GM19240 (cell line): ENCODE results near the gene PHACTR2.
"Not testable (repeated sequence)": the region's sequence is repeated elsewhere in the genome, so short reads cannot be mapped to it uniquely, and the experiment has no call there.

Experiments
- DNase-seq: peaks from one replicate; pipeline ENCODE4 v3.0.0; 2011; ENCODE audit warnings: low spot score; ENCODE audit not compliant: insufficient read length

PHACTR2 gene

GRCh38 chr6:143765422-143766184 lies 87.8 kb downstream of the PHACTR2 start:
- no peak for DNase-seq

- DNase-seq = no peak
These were observed 88.4 kb downstream of the PHACTR2 start for GRCh38 chr6:143766185-143766553.

GRCh38 chr6:143767433-143767832 lies 89.7 kb downstream of the PHACTR2 start:
- DNase-seq = no peak

- DNase-seq = no peak
These were observed 94.6 kb downstream of the PHACTR2 start for GRCh38 chr6:143772116-143773086.

DNA sequence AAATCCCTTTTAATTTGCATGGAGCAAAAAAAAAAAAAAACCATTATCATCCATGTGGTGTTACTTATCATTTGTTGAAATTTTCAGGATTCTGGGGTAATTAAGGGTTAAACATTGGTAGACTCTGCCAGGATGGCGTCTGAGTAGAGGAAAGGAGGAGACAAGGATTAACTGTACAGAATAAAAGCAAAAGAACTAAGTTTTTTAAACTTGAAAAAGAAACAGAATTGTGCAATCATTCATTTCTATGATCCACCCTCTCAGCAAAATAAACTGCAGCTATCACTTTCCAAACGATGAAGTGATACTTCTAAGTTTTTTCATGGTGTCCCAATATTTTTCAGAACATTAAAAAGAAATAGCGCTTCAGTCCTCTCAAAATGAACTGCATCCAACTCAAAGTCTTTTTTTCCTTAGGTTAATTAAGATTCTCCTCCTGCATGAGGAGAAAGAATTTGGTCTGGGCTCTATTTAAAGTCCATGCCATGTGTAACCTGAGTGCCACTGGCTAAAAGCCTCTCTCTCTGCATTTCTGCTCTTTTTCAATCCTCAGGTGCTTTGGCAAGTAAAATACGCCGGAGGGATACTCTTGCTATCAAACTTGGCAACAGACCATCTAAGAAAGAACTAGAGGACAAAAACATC lies 95.9 kb downstream of the PHACTR2 start:
- no peak for DNase-seq

DNA sequence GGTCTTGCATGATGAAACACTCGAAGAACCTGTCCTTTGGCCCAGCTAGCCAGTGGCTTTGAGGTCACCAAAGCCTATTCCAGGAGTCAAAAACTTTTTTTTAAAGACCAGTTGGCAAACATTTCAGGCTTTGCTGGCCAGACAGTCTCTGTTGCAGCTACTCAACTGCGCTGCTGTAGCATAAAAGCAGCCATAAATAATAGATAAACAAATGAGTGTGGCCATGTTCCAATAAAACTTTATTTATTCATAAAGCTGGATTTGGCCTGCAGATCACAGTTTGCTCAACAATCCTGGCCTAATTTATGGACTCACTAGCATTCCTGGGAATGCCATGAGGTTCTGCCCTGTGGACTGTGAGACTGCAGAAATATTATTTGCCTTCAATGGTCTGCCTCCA lies 96.6 kb downstream of the PHACTR2 start:
- DNase-seq = no peak

DNA sequence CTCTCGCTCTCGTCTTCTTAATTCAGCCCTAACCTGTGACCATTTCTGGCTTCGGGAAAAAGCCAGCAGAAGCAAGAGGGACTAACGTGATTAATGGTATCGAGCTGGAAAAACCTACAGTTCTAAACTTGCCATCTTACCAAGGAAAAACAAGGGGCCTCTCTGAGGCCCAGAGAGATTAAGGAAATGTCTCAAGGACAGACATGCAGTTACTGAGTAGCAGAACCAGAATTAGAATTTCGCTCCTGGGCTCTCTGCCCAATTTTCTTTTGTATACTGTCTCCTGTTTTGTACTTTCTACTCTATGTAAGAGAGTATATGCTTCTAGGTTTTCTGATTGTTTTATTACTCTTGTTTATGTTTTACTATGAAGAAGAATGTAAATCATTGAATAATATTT lies 97.6 kb downstream of the PHACTR2 start:
- no peak for DNase-seq

DNA sequence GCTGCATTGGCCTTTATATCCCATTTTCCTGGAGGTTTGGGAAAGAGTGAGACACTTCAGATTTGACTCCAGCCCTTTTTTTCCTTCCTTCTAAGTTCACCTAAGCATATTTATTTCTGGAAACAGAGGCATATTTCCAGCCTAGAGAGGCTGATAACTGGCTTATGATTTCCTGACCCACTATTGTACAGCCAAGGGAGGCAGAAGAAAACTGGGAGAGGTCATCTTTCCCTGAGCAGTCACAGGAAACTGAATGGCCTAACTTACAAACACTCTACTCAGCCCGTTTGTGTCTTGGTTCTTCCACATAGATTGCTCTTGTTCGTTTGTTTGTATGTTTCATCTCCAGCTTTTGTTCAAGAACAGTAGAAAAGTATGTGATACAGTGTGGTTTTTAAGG lies 101.2 kb downstream of the PHACTR2 start:
- DNase-seq = no peak

GRCh38 chr6:143782481-143782880 lies 104.7 kb downstream of the PHACTR2 start:
- no peak for DNase-seq

GRCh38 chr6:143783077-143783476 lies 105.3 kb downstream of the PHACTR2 start:
- DNase-seq = no peak

DNA sequence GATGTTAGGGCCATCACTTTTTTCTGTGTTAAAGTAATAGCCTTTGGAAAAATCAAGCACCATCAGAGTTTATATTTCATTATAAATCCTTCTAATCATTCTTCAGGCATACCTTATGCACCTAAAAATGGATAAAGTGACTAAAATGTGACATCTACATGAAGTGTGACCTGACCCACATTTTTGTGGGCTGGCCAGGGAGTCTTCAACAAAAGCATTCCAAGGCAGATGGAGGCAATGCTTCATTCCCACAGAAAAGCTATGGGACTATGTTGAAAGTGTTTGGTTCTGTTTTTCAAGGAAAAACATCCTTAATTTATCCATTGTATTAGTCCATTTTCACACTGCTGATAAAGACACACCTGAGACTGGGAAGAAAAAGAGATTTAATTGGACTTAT lies 106.6 kb downstream of the PHACTR2 start:
- DNase-seq = no peak

- DNase-seq = not testable (repeated sequence)
These were observed 108.6 kb downstream of the PHACTR2 start for GRCh38 chr6:143786371-143786770.

- DNase-seq = no peak
These were observed 114.9 kb downstream of the PHACTR2 start for GRCh38 chr6:143792402-143793279.

- no peak for DNase-seq
These were observed 115.5 kb downstream of the PHACTR2 start for GRCh38 chr6:143793280-143793619.

- DNase-seq = not testable (repeated sequence)
These were observed 118.8 kb downstream of the PHACTR2 start for GRCh38 chr6:143796551-143796950.

GRCh38 chr6:143798487-143798886 lies 120.7 kb downstream of the PHACTR2 start:
- not testable (repeated sequence) for DNase-seq

DNA sequence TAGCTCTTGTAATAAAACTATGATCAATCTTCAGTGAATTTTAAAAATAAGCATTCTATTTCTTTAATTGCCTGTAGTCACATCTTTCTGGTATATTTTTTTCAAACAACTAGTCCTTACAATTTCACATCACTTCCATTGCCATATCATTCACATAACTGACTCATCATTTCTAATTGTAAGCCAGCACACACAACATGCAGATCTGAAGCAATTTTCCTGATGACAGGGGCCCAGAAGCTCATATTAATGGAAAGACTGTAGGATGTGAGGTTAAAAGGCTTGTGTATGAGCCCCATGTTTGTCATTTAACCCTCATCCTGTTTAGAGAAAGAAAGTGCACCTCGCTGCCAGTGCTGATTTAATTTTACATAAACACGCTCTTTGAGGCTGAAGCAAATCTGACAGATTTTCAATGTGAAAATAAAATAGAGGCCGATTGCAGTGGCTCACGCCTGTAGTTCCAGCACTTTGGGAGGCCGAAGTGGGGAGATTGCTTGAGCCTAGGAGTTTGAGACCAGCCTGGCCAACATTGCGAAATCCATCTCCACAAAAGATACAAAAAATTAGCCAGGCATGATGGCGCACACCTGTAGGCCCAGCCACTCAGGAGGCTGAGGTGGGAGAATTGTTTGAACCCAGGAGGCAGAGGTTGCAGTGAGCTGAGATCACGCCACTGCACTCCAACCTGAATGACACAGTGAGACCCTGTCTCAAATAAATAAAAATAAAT lies 125.2 kb downstream of the PHACTR2 start:
- DNase-seq = no peak

- DNase-seq = no peak
These were observed 126.2 kb downstream of the PHACTR2 start for GRCh38 chr6:143803769-143804568.

GRCh38 chr6:143804835-143805239 lies 127.1 kb downstream of the PHACTR2 start:
- DNase-seq = no peak
